GM04503 (cell line): ENCODE data around the gene KLHL1.

Experiments
- DNase-seq: peaks from one replicate; pipeline ENCODE4 v3.0.0-alpha.2; 2012; ENCODE audit warnings: low read depth

KLHL1 gene

GRCh38 chr13:69683921-69684686 lies 424.1 kb downstream of the KLHL1 start:
- no peak for DNase-seq

- DNase-seq = no peak
Observed at GRCh38 chr13:69681722-69682121, 426.5 kb downstream of the KLHL1 start.

- no peak for DNase-seq
Observed at GRCh38 chr13:69677343-69677742, 430.9 kb downstream of the KLHL1 start.

- no peak for DNase-seq
Observed at GRCh38 chr13:69676286-69676685, 432.0 kb downstream of the KLHL1 start.

GRCh38 chr13:69660155-69660554 lies 448.1 kb downstream of the KLHL1 start:
- no peak for DNase-seq

- DNase-seq = no peak
Observed at GRCh38 chr13:69657676-69658075, 450.6 kb downstream of the KLHL1 start.

GRCh38 chr13:69654392-69654791 lies 453.9 kb downstream of the KLHL1 start:
- no peak for DNase-seq
